Suprapubic skin (tissue), 4 donors: ENCODE data around the gene EIF2AK2.

Experiments
- EP300 ChIP-seq: sonication (generic); formaldehyde crosslinking; IDR thresholded peaks from one replicate; pipeline ENCODE4 v1.6.1; 2017; ENCODE audit warnings: antibody characterized with exemption
- POLR2A ChIP-seq, 2 donors: fragments of 450-650 bp; IDR thresholded peaks; one replicate each; pipeline ENCODE4 v1.6.1; 2017; ENCODE audit warnings: antibody characterized with exemption in 2 of 2, mild to moderate bottlenecking in 2 of 2, moderate library complexity in 2 of 2
- POLR2AphosphoS5 ChIP-seq, 3 donors: sonication (generic); formaldehyde crosslinking; IDR thresholded peaks; one replicate each; pipeline ENCODE4 v1.6.1; 2017; ENCODE audit warnings: antibody characterized with exemption in 3 of 3
- TF ChIP-seq, protein P1 (sequence below), 2 donors: fragments of 200-600 bp in 1 of 2; fragments of 450-650 bp in 1 of 2; sonication (generic) in 1 of 2; IDR thresholded peaks; one replicate each; pipeline ENCODE4 v1.5.1; 2016 to 2019; ENCODE audit warnings: antibody characterized with exemption in 2 of 2, mild to moderate bottlenecking in 1 of 2, moderate library complexity in 1 of 2

DNA sequence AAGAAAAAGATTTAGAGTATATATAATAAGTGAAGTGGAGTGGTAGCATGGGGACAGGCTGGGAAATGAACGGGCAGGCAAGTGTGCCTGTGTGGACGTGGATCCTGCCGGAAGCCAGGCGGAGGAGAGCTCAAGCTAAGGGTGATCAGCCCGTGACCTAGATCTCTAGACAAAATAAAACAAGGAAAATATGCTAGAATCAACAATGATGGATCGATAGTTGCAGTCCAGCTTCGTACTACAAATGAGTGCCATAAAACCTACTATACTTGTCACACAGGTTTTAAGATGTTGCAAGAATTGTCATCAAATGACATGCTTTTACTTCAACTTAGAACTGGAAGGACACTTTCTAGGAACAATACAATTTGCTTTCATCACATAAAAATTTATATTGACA, 8.5 kb downstream of the EIF2AK2 start:
- TF ChIP-seq, protein P1, sequence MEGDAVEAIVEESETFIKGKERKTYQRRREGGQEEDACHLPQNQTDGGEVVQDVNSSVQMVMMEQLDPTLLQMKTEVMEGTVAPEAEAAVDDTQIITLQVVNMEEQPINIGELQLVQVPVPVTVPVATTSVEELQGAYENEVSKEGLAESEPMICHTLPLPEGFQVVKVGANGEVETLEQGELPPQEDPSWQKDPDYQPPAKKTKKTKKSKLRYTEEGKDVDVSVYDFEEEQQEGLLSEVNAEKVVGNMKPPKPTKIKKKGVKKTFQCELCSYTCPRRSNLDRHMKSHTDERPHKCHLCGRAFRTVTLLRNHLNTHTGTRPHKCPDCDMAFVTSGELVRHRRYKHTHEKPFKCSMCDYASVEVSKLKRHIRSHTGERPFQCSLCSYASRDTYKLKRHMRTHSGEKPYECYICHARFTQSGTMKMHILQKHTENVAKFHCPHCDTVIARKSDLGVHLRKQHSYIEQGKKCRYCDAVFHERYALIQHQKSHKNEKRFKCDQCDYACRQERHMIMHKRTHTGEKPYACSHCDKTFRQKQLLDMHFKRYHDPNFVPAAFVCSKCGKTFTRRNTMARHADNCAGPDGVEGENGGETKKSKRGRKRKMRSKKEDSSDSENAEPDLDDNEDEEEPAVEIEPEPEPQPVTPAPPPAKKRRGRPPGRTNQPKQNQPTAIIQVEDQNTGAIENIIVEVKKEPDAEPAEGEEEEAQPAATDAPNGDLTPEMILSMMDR (IDR thresholded peaks at IDR 0.05): no peak
- TF ChIP-seq POLR2A (IDR thresholded peaks at IDR 0.05) (no peak), EP300 (no peak), POLR2AphosphoS5 (IDR thresholded peaks at IDR 0.05) (no peak)
